Measurements from ENCODE around the gene NRBF2.
"Not testable (repeated sequence)": the region's sequence is repeated elsewhere in the genome, so short reads cannot be mapped to it uniquely, and the experiment has no call there.

The NRBF2 gene

DNA sequence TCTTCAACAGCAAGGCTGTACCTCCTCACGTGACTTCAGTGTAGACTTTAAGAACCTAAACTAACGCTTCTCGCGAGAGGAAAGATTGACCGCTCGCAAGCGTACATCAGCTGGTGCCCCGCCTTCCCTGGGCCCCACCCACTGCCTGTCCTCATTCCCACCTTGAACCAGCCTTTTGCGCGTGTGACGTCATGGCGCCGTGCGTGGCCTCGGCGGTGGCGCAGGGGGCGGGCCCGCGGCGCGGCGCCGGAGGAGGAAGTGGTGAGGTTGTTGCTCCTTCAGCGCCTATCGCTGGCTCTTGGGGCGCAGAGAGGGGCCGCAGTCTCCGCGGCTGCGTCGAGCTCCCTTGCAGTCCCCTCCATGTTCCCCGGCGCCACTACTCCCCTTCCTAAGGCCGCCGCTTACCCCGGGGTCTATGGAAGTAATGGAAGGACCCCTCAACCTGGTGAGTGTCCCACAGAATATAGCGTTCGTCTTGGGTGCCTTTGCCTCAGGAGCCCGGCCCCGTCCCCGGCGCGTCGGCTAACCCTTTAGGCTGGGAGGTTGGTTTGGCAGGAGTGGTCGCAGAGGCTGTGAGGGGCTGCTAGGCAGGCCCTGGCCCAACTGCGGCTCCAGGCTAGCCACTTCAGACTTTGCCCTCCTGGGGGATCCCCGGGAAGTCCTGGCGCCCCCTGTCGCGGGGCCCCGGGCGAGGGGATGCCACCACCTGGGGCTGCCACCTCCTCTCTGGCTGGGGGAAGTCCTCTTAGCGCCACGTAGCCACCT, at the start of gene NRBF2:
TSS of gene NRBF2 (plus strand) at position 273 of the 765 bp plus-strand sequence. CDS start at position 416, 143 bp downstream.
- Histone ChIP-seq H3K27me3 (ENCODE audit: insufficient read depth, low read depth, severe bottlenecking) (peaks cover 13% of the 10 kb centered on the region), H3K27ac (peak within 1 kb of the TSS; percentile 72), H3K4me3 (ENCODE audit: low read depth, low read length) (peak within 1 kb of the TSS; percentile 88), H3K36me3 (no peaks in the 10 kb centered on the region), H3K9me3 (ENCODE audit: severe bottlenecking) (peaks cover 8% of the 10 kb centered on the region)
- TF ChIP-seq, protein P1, sequence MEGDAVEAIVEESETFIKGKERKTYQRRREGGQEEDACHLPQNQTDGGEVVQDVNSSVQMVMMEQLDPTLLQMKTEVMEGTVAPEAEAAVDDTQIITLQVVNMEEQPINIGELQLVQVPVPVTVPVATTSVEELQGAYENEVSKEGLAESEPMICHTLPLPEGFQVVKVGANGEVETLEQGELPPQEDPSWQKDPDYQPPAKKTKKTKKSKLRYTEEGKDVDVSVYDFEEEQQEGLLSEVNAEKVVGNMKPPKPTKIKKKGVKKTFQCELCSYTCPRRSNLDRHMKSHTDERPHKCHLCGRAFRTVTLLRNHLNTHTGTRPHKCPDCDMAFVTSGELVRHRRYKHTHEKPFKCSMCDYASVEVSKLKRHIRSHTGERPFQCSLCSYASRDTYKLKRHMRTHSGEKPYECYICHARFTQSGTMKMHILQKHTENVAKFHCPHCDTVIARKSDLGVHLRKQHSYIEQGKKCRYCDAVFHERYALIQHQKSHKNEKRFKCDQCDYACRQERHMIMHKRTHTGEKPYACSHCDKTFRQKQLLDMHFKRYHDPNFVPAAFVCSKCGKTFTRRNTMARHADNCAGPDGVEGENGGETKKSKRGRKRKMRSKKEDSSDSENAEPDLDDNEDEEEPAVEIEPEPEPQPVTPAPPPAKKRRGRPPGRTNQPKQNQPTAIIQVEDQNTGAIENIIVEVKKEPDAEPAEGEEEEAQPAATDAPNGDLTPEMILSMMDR (IDR thresholded peaks at IDR 0.05; ENCODE audit: low read depth, low read length): no peak; the same call in 1 of the 2 replicates
- peak; percentile 97 for DNase-seq

DNA sequence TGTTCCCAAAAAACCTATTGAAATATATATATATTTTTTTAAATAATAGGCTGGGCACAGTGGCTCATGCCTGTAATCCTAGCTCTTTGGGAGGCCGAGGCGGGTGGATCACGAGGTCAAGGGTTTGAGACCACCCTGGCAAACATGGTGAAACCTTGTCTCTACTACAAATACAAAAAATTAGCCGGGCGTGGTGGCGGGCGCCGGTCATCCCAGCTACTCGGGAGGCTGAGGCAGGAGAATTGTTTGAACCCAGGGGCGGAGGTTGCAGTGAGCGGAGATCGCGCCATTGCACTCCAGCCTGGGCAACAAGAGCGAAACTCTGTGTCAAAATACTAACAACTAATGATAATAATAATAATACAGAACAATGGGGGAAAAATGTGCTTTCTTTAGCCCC, 49.7 kb upstream of the NRBF2 start:
- H3K27ac ChIP-seq; DNase-seq; H3K36me3 ChIP-seq; H3K4me3 ChIP-seq (ENCODE audit: low read depth, low read length); H3K9me3 ChIP-seq (ENCODE audit: severe bottlenecking): not testable (repeated sequence)
- peaks cover 80% of the 10 kb centered on the region for H3K27me3 ChIP-seq (ENCODE audit: insufficient read depth, low read depth, severe bottlenecking)

DNA sequence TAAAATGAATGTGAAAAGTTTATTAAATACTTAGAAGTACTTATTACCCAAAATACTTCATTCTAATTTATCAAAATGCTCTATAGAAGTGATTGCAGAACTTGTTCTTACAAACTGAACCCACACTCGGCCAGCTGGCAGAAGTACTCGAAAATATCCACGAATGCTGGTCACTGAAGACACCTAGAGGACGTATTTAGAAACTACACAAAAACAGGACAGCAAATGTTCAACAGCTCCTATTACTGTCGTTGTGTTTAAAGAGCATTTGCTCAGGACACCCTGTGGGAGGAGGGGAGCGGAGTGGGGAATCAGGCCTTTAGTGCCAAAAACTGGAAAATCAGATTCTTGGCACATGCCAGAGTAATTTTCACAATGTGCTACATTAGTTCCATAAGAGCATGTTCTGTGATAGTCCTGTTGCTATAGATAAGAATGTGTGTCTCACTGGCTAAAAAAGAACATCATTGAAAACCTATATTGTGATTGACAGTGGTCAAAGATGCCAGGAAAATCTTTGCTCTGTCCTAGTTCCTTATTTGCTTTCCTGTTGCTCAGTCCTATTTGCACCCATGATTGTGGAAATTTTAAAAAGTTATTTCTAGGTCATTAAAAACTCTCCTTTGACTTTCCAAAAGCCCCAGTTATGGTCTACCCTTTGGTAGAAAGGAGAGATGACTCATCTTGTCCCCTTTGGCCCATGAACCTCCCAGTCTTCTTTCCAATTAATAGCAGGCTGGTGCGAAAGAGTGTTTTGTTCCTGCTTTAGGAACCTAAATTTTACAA, 49.0 kb upstream of the NRBF2 start:
- TF ChIP-seq, protein P1 (IDR thresholded peaks at IDR 0.05; ENCODE audit: low read depth, low read length): peak; percentile 52; the same call in 1 of the 2 replicates
- Histone ChIP-seq H3K27me3 (ENCODE audit: insufficient read depth, low read depth, severe bottlenecking) (peaks cover 76% of the 10 kb centered on the region), H3K27ac (no peak overlapping the region), H3K36me3 (no peaks in the 10 kb centered on the region), H3K9me3 (ENCODE audit: severe bottlenecking) (no peaks in the 10 kb centered on the region), H3K4me3 (ENCODE audit: low read depth, low read length) (no peak overlapping the region)
- DNase-seq: peak; percentile 20

DNA sequence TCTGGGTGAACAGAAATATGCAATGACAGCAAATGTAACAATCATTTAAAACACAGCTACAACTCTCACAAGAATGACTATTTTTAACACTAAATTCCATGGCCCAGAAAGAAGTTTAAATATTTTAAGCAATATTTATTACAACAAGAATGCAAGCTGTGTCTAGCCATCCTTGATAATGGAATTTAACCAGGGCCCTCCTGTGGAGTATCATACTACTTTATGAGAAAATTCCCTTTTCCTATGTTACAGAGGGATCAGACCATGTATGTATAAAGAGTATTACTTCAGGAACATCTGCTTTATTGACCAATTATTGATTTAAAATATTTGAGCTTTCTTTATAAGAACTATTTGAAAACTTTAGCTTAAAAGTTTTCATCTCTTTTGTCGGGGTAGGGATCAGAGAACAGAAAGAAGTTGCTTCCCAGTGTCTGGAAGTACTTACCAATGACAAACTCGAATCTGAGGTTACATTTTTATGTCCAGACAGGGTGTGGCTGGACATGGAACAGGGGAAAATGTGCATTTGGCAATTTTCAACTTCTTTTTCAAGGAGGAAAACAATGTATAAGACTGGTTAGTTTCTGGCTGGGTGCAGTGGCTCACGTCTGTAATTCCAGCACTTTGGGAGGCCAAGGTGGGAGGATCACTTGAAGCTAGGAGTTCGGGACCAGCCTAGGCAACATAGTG, 48.3 kb upstream of the NRBF2 start:
- TF ChIP-seq, protein P1 (IDR thresholded peaks at IDR 0.05; ENCODE audit: low read depth, low read length): no peak
- no peak overlapping the region for H3K4me3 ChIP-seq (ENCODE audit: low read depth, low read length)
- H3K36me3 ChIP-seq: no peaks in the 10 kb centered on the region
- no peaks in the 10 kb centered on the region for H3K9me3 ChIP-seq (ENCODE audit: severe bottlenecking)
- no peak overlapping the region for H3K27ac ChIP-seq
- no peak for DNase-seq
- H3K27me3 ChIP-seq (ENCODE audit: insufficient read depth, low read depth, severe bottlenecking): peaks cover 77% of the 10 kb centered on the region

DNA sequence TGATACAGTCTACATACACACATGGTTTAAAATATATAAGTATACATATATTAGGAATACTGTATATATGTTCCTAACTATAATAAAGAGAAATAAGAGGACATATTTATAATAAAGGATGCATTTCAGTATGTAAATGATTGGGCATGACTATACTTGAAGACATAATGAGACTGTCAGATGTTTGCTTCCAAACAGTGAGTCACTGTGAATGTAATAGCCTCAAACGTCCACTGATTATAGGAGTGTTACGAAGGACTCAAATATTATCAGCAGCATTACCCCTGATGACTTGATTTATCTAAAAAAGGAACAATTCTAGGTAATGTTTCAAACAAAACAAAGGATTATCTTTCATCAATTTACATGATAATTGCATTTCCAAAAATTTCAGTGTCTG, 39.9 kb upstream of the NRBF2 start:
- no peak for DNase-seq
- TF ChIP-seq, protein P1 (IDR thresholded peaks at IDR 0.05; ENCODE audit: low read depth, low read length): no peak
- no peaks in the 10 kb centered on the region for H3K36me3 ChIP-seq
- H3K4me3 ChIP-seq (ENCODE audit: low read depth, low read length): no peak overlapping the region
- peaks cover 56% of the 10 kb centered on the region for H3K27me3 ChIP-seq (ENCODE audit: insufficient read depth, low read depth, severe bottlenecking)
- H3K9me3 ChIP-seq (ENCODE audit: severe bottlenecking): no peaks in the 10 kb centered on the region
- H3K27ac ChIP-seq: no peak overlapping the region

DNA sequence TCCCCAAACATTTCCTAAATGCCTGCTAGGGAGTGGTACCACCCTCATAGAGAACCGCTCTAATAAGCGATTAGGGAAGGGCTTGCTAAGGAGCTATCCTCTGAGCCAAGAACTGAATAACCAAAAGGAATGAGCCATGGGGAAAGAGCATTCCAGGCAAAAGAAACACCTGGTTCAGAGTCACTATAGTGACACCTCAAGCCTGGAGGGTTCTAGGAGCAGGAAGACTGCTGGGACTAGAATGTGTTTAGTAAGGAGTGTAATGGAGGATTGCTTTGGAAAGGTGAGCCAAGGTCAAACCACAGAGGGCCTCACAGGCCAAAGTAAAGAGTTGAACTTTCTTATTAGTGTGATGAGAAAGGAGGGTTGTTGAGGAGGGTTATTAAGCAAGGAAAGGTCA, 38.7 kb upstream of the NRBF2 start:
- Histone ChIP-seq H3K27ac (no peak overlapping the region), H3K4me3 (ENCODE audit: low read depth, low read length) (no peak overlapping the region), H3K36me3 (no peaks in the 10 kb centered on the region), H3K9me3 (ENCODE audit: severe bottlenecking) (no peaks in the 10 kb centered on the region), H3K27me3 (ENCODE audit: insufficient read depth, low read depth, severe bottlenecking) (peaks cover 60% of the 10 kb centered on the region)
- DNase-seq: no peak
- TF ChIP-seq, protein P1 (IDR thresholded peaks at IDR 0.05; ENCODE audit: low read depth, low read length): no peak

All from WERI-Rb-1 (cell line).